ENCODE measurements around the gene EXOC6B. TPM values are rescaled to one million over a fixed set of nuclear protein-coding genes. Genes with fewer than 3 reads are reported as not detected.
"Not testable (repeated sequence)": the region's sequence is repeated elsewhere in the genome, so short reads cannot be mapped to it uniquely, and the experiment has no call there.

The EXOC6B gene
- total RNA-seq, 2 experiments from 2014 or later = 6.8 to 7.6 TPM

GRCh38 chr2:72442270-72442669 is 383.6 kb downstream of the EXOC6B start:
- Mint-ChIP-seq H3K4me1 (peaks cover 3% of the 10 kb centered on the region), H3K9me3 (peaks cover 12% of the 10 kb centered on the region), H3K27ac (no peak overlapping the region), H3K4me3 (no peak overlapping the region), H3K36me3 (peaks cover 39% of the 10 kb centered on the region), H3K27me3 (no peaks in the 10 kb centered on the region)
- DNase-seq = no peak

GRCh38 chr2:72439892-72440291 is 385.9 kb downstream of the EXOC6B start:
- H3K36me3 Mint-ChIP-seq = peaks cover 37% of the 10 kb centered on the region
- peaks cover 15% of the 10 kb centered on the region for H3K9me3 Mint-ChIP-seq
- peaks cover 3% of the 10 kb centered on the region for H3K4me1 Mint-ChIP-seq
- no peak overlapping the region for H3K4me3 Mint-ChIP-seq
- no peak overlapping the region for H3K27ac Mint-ChIP-seq
- DNase-seq = no peak
- H3K27me3 Mint-ChIP-seq = no peaks in the 10 kb centered on the region

- Mint-ChIP-seq H3K36me3 (peaks cover 34% of the 10 kb centered on the region), H3K27ac (no peak overlapping the region), H3K4me1 (peaks cover 3% of the 10 kb centered on the region), H3K9me3 (peaks cover 24% of the 10 kb centered on the region), H3K4me3 (no peak overlapping the region), H3K27me3 (no peaks in the 10 kb centered on the region)
- DNase-seq = no peak
Observed at GRCh38 chr2:72438364-72438763, 387.5 kb downstream of the EXOC6B start.

- Mint-ChIP-seq H3K9me3 (peaks cover 20% of the 10 kb centered on the region), H3K36me3 (peaks cover 23% of the 10 kb centered on the region), H3K27ac (no peak overlapping the region), H3K4me3 (no peak overlapping the region), H3K4me1 (no peaks in the 10 kb centered on the region), H3K27me3 (no peaks in the 10 kb centered on the region)
- no peak for DNase-seq
Observed at GRCh38 chr2:72431737-72432136, 394.1 kb downstream of the EXOC6B start.

- peaks cover 24% of the 10 kb centered on the region for H3K36me3 Mint-ChIP-seq
- no peaks in the 10 kb centered on the region for H3K4me1 Mint-ChIP-seq
- H3K4me3 Mint-ChIP-seq = no peak overlapping the region
- H3K9me3 Mint-ChIP-seq = peaks cover 10% of the 10 kb centered on the region
- H3K27ac Mint-ChIP-seq = no peak overlapping the region
- no peaks in the 10 kb centered on the region for H3K27me3 Mint-ChIP-seq
- no peak for DNase-seq
Observed at GRCh38 chr2:72427022-72427861, 398.6 kb downstream of the EXOC6B start.

GRCh38 chr2:72425996-72426395 is 399.8 kb downstream of the EXOC6B start:
- Mint-ChIP-seq H3K9me3 (peaks cover 11% of the 10 kb centered on the region), H3K36me3 (peaks cover 26% of the 10 kb centered on the region)
- no peak for DNase-seq

GRCh38 chr2:72423756-72424155 is 402.1 kb downstream of the EXOC6B start:
- DNase-seq = no peak
- Mint-ChIP-seq H3K9me3 (peaks cover 23% of the 10 kb centered on the region), H3K36me3 (peaks cover 32% of the 10 kb centered on the region), H3K4me1 (no peaks in the 10 kb centered on the region), H3K27me3 (no peaks in the 10 kb centered on the region), H3K27ac (no peak overlapping the region), H3K4me3 (no peak overlapping the region)

More at GRCh38 chr2:72425996-72426395, 399.8 kb downstream of the EXOC6B start:
- H3K27me3 Mint-ChIP-seq = no peaks in the 10 kb centered on the region
- H3K27ac Mint-ChIP-seq = no peak overlapping the region
- no peaks in the 10 kb centered on the region for H3K4me1 Mint-ChIP-seq
- H3K4me3 Mint-ChIP-seq = no peak overlapping the region

GRCh38 chr2:72421771-72422379 is 404.0 kb downstream of the EXOC6B start:
- not testable (repeated sequence) for H3K27ac Mint-ChIP-seq, DNase-seq, H3K4me1 Mint-ChIP-seq, H3K27me3 Mint-ChIP-seq, H3K4me3 Mint-ChIP-seq
- Mint-ChIP-seq H3K9me3 (peaks cover 24% of the 10 kb centered on the region), H3K36me3 (peaks cover 26% of the 10 kb centered on the region)

GRCh38 chr2:72415781-72416475 is 409.9 kb downstream of the EXOC6B start:
- Mint-ChIP-seq H3K36me3 (peaks cover 9% of the 10 kb centered on the region), H3K27ac (no peak overlapping the region), H3K4me3 (no peak overlapping the region), H3K9me3 (peaks cover 22% of the 10 kb centered on the region), H3K27me3 (no peaks in the 10 kb centered on the region), H3K4me1 (no peaks in the 10 kb centered on the region)
- no peak for DNase-seq

GRCh38 chr2:72415241-72415661 is 410.6 kb downstream of the EXOC6B start:
- Mint-ChIP-seq H3K36me3 (peaks cover 4% of the 10 kb centered on the region), H3K9me3 (peaks cover 18% of the 10 kb centered on the region), H3K4me1 (no peaks in the 10 kb centered on the region), H3K27me3 (no peaks in the 10 kb centered on the region), H3K27ac (no peak overlapping the region), H3K4me3 (no peak overlapping the region)
- DNase-seq = no peak

GRCh38 chr2:72414137-72414760 is 411.6 kb downstream of the EXOC6B start:
- Mint-ChIP-seq H3K27ac (no peak overlapping the region), H3K4me3 (no peak overlapping the region), H3K36me3 (peaks cover 6% of the 10 kb centered on the region), H3K4me1 (no peaks in the 10 kb centered on the region), H3K9me3 (peaks cover 15% of the 10 kb centered on the region), H3K27me3 (no peaks in the 10 kb centered on the region)
- no peak for DNase-seq

GRCh38 chr2:72413716-72414115 is 412.1 kb downstream of the EXOC6B start:
- Mint-ChIP-seq H3K4me1 (no peaks in the 10 kb centered on the region), H3K9me3 (peaks cover 14% of the 10 kb centered on the region), H3K27ac (no peak overlapping the region), H3K36me3 (peaks cover 6% of the 10 kb centered on the region), H3K27me3 (no peaks in the 10 kb centered on the region), H3K4me3 (no peak overlapping the region)
- no peak for DNase-seq

- H3K36me3 Mint-ChIP-seq = peaks cover 14% of the 10 kb centered on the region
- no peak for DNase-seq
- no peaks in the 10 kb centered on the region for H3K4me1 Mint-ChIP-seq
- no peak overlapping the region for H3K27ac Mint-ChIP-seq
- no peaks in the 10 kb centered on the region for H3K27me3 Mint-ChIP-seq
- H3K4me3 Mint-ChIP-seq = no peak overlapping the region
- H3K9me3 Mint-ChIP-seq = peaks cover 19% of the 10 kb centered on the region
Observed at GRCh38 chr2:72412214-72412613, 413.6 kb downstream of the EXOC6B start.

- H3K27me3 Mint-ChIP-seq = no peaks in the 10 kb centered on the region
- peaks cover 10% of the 10 kb centered on the region for H3K36me3 Mint-ChIP-seq
- DNase-seq = no peak
- no peaks in the 10 kb centered on the region for H3K4me1 Mint-ChIP-seq
- no peak overlapping the region for H3K4me3 Mint-ChIP-seq
- no peak overlapping the region for H3K27ac Mint-ChIP-seq
- peaks cover 21% of the 10 kb centered on the region for H3K9me3 Mint-ChIP-seq
Observed at GRCh38 chr2:72399879-72400278, 426.0 kb downstream of the EXOC6B start.

- Mint-ChIP-seq H3K4me1 (no peaks in the 10 kb centered on the region), H3K27ac (no peak overlapping the region), H3K36me3 (peaks cover 10% of the 10 kb centered on the region), H3K4me3 (no peak overlapping the region), H3K27me3 (no peaks in the 10 kb centered on the region), H3K9me3 (peaks cover 20% of the 10 kb centered on the region)
- no peak for DNase-seq
Observed at GRCh38 chr2:72395096-72395495, 430.7 kb downstream of the EXOC6B start.

Data from activated naive CD8-positive, alpha-beta T cell treated with anti-CD3 and anti-CD28 coated beads for 36 hours (primary cell).